A549 (cell line): Measurements from ENCODE around the gene RBM47. TPM values are rescaled to one million over a fixed set of nuclear protein-coding genes. Genes with fewer than 3 reads are reported as not detected.
"Not testable (repeated sequence)": the region's sequence is repeated elsewhere in the genome, so short reads cannot be mapped to it uniquely, and the experiment has no call there.

Experiments
- ATAC-seq, 2 experiments: fragments of 200-7000 bp in 1 of 2; fragments of >200 bp in 1 of 2; cut with Nextera tagmentation in 1 of 2; cut with Tn5 transposase in 1 of 2; 3 replicates each; pipeline versions ENCODE4 v1.8.0 to v1.9.1; 2018 to 2020; ENCODE audit warnings: mild to moderate bottlenecking in 1 of 2, moderate library complexity in 1 of 2
- CTCF ChIA-PET: fragments of 300-600 bp; sonication (Branson Sonifier 250); formaldehyde crosslinking; extraction: SDS; loops from one replicate; lab custom pipeline; 2021; ENCODE audit warnings: antibody characterized with exemption, inconsistent platforms; lab: Yijun Ruan, JAX
- POLR2A ChIA-PET: fragments of 350-600 bp; formaldehyde crosslinking; extraction: SDS; loops from one replicate; lab custom pipeline; 2021; ENCODE audit warnings: antibody characterized with exemption, inconsistent platforms; lab: Yijun Ruan, JAX
- DNase-seq, 2 experiments: peaks; one replicate each; pipeline versions ENCODE4 v3.0.0 to v3.0.0-alpha.2; 2011 to 2016; ENCODE audit warnings: low read depth in 1 of 2, low spot score in 1 of 2
- FAIRE-seq: peaks from 2 replicates; lab custom pipeline; 2011; peaks lifted over from hg19 to GRCh38; lab: Jason Lieb, UNC
- H3K27ac ChIP-seq, 2 experiments: fragments of >200 bp; sonication (Bioruptor Twin); formaldehyde crosslinking; 3 replicates each; pipeline ENCODE4 v1.5.1; 2016 to 2017
- H3K4me1 ChIP-seq: fragments of >200 bp; sonication (Bioruptor Twin); formaldehyde crosslinking; 3 replicates; pipeline ENCODE4 v1.6.1; 2016
- H3K4me2 ChIP-seq: fragments of >200 bp; sonication (Bioruptor Twin); formaldehyde crosslinking; 3 replicates; pipeline ENCODE4 v1.6.1; 2016
- H3K4me3 ChIP-seq: fragments of >200 bp; sonication (Bioruptor Twin); formaldehyde crosslinking; 3 replicates; pipeline ENCODE4 v1.5.1; 2016
- H3K9me3 ChIP-seq: fragments of >200 bp; sonication (Bioruptor Twin); formaldehyde crosslinking; 3 replicates; pipeline ENCODE4 v1.6.1; 2016
- CEBPB ChIP-seq, 2 experiments: fragments of >200 bp in 1 of 2; sonication (Bioruptor Twin) in 1 of 2; formaldehyde crosslinking in 1 of 2; IDR thresholded peaks; 2 replicates each; pipeline ENCODE4 v1.6.1; 2012 to 2016
- CHD2 ChIP-seq: fragments of 150-350 bp; IDR thresholded peaks from 2 replicates; pipeline ENCODE4 v1.6.1; 2014; ENCODE audit warnings: low read length; ENCODE audit not compliant: partially characterized antibody
- CHD4 ChIP-seq: fragments of 200-600 bp; sonication (generic); IDR thresholded peaks from 2 replicates; pipeline ENCODE4 v1.6.1; 2016; ENCODE audit warnings: antibody characterized with exemption, mild to moderate bottlenecking, borderline replicate concordance
- EHMT2 ChIP-seq: fragments of 200-600 bp; sonication (generic); IDR thresholded peaks from 2 replicates; pipeline ENCODE4 v1.6.1; 2016; ENCODE audit warnings: antibody characterized with exemption, low read depth, mild to moderate bottlenecking, moderate library complexity
- EP300 ChIP-seq, 2 experiments: fragments of >200 bp; sonication (Bioruptor Twin); formaldehyde crosslinking; IDR thresholded peaks; 2 replicates in 1 of 2; 3 replicates in 1 of 2; pipeline ENCODE4 v1.6.1; 2016 to 2017
- ESRRA ChIP-seq: fragments of 150-350 bp; IDR thresholded peaks from 2 replicates; pipeline ENCODE4 v1.6.1; 2014; ENCODE audit warnings: mild to moderate bottlenecking, low read length, borderline replicate concordance
- FOSB ChIP-seq: fragments of 250-450 bp; sonication (Bioruptor Pico); IDR thresholded peaks from 2 replicates; pipeline ENCODE4 v1.5.0; 2020; ENCODE audit warnings: mild to moderate bottlenecking, moderate library complexity
- FOSL2 ChIP-seq, 2 experiments: fragments of 450-650 bp in 1 of 2; fragments of >200 bp in 1 of 2; sonication (Bioruptor Twin) in 1 of 2; formaldehyde crosslinking; IDR thresholded peaks; 2 replicates each; pipeline versions ENCODE4 v1.5.0 to v1.6.1; 2016 to 2020; ENCODE audit warnings: mild to moderate bottlenecking in 1 of 2, moderate library complexity in 1 of 2
- FOXS1 ChIP-seq: fragments of 250-450 bp; sonication (Bioruptor Pico); IDR thresholded peaks from 2 replicates; pipeline ENCODE4 v1.5.0; 2020; ENCODE audit warnings: mild to moderate bottlenecking, moderate library complexity
- HEYL ChIP-seq: fragments of 250-450 bp; sonication (Bioruptor Pico); IDR thresholded peaks from 2 replicates; pipeline ENCODE4 v1.8.0; 2021; ENCODE audit warnings: mild to moderate bottlenecking, moderate library complexity
- HMGXB4 ChIP-seq: fragments of 250-450 bp; sonication (Bioruptor Pico); IDR thresholded peaks from 2 replicates; pipeline ENCODE4 v1.5.0; 2021; ENCODE audit warnings: mild to moderate bottlenecking, moderate library complexity, borderline replicate concordance
- JUNB ChIP-seq: fragments of >200 bp; sonication (Bioruptor Twin); formaldehyde crosslinking; IDR thresholded peaks from 2 replicates; pipeline ENCODE4 v1.6.1; 2016
- KDM1A ChIP-seq: fragments of 200-600 bp; sonication (generic); IDR thresholded peaks from 2 replicates; pipeline ENCODE4 v1.6.1; 2016; ENCODE audit warnings: low read depth, mild to moderate bottlenecking
- MAFK ChIP-seq: fragments of 450-650 bp; IDR thresholded peaks from 2 replicates; pipeline ENCODE4 v1.6.1; 2014; ENCODE audit not compliant: partially characterized antibody
- MAX ChIP-seq: IDR thresholded peaks from 2 replicates; pipeline ENCODE4 v1.6.1; 2012
- MAZ ChIP-seq: fragments of 150-350 bp; IDR thresholded peaks from 2 replicates; pipeline ENCODE4 v1.6.1; 2014; ENCODE audit warnings: antibody characterized with exemption, low read depth, low read length, borderline replicate concordance
- NPAS2 ChIP-seq: fragments of 250-450 bp; sonication (Bioruptor Pico); IDR thresholded peaks from 2 replicates; pipeline ENCODE4 v1.8.0; 2022; ENCODE audit warnings: mild to moderate bottlenecking, moderate library complexity, borderline replicate concordance
- PHF8 ChIP-seq: fragments of 200-600 bp; sonication (generic); IDR thresholded peaks from 2 replicates; pipeline ENCODE4 v1.6.1; 2016; ENCODE audit warnings: low read depth, mild to moderate bottlenecking, antibody characterized with exemption, moderate library complexity, borderline replicate concordance
- POLR2A ChIP-seq: IDR thresholded peaks from 2 replicates; pipeline ENCODE4 v1.6.1; 2012; ENCODE audit warnings: mild to moderate bottlenecking, low read length
- POLR2AphosphoS2 ChIP-seq: conservative IDR thresholded peaks from 2 replicates; pipeline ENCODE4 v1.6.1; 2012; ENCODE audit warnings: low read length, improper control_type of control experiment, inconsistent platforms
- RARB ChIP-seq: fragments of 250-450 bp; sonication (Bioruptor Pico); IDR thresholded peaks from 2 replicates; pipeline ENCODE4 v1.8.0; 2021; ENCODE audit warnings: mild to moderate bottlenecking, moderate library complexity
- RFX5 ChIP-seq: fragments of 450-650 bp; IDR thresholded peaks from 2 replicates; pipeline ENCODE4 v1.7.1; 2014; ENCODE audit warnings: antibody characterized with exemption, mild to moderate bottlenecking, moderate library complexity
- SREBF2 ChIP-seq: fragments of 450-650 bp; IDR thresholded peaks from 2 replicates; pipeline ENCODE4 v1.6.1; 2014; ENCODE audit warnings: mild to moderate bottlenecking, moderate library complexity
- TFCP2L1 ChIP-seq: fragments of 250-450 bp; sonication (Bioruptor Pico); IDR thresholded peaks from 2 replicates; pipeline ENCODE4 v1.5.0; 2021; ENCODE audit warnings: mild to moderate bottlenecking
- ZFP36 ChIP-seq: fragments of 450-650 bp; IDR thresholded peaks from 2 replicates; pipeline ENCODE4 v1.6.1; 2014; ENCODE audit warnings: borderline replicate concordance; ENCODE audit not compliant: partially characterized antibody
- ZSCAN20 ChIP-seq: fragments of 250-450 bp; sonication (Bioruptor Pico); IDR thresholded peaks from 2 replicates; pipeline ENCODE4 v1.8.0; 2022; ENCODE audit warnings: mild to moderate bottlenecking, moderate library complexity
- WGBS: methylation state at CpG from one replicate; pipeline ENCODE4 v1.1.6; 2017; ENCODE audit errors: missing lambda C conversion rate; 5-methylcytosine and 5-hydroxymethylcytosine counted together
- polyA plus RNA-seq, 4 experiments: library from polyadenylated mRNA; depleted of rRNA in 3 of 4; stranded (reverse); fragments of >200 nt; fragmentation: RNase III in 1 of 4; extraction: RNeasy Plus Mini Kit Qiagen cat#74134 plus additional on column Dnase treatment in 1 of 4; gene quantifications; 2 replicates in 3 of 4; 3 replicates in 1 of 4; pipeline ENCODE4 v1.2.3, GENCODE V29; 2011 to 2017

The RBM47 gene
- polyA plus RNA-seq, 2 of the 4 experiments (the other 2 are of a cell fraction): 38.1 to 43.3 TPM

- ChIA-PET CTCF (no interaction called here), POLR2A (no interaction called here)
- Histone ChIP-seq H3K9me3 (no peaks in the 10 kb centered on the region), H3K4me3 (no peak overlapping the region), H3K4me1 (peaks cover 70% of the 10 kb centered on the region), H3K27ac (peak overlapping the region; percentile 65 to 81), H3K4me2 (peak overlapping the region; percentile 64)
- TF ChIP-seq ZSCAN20 (no peak), POLR2AphosphoS2 (no peak), HEYL (no peak), TFCP2L1 (no peak), KDM1A (no peak), CHD2 (no peak), FOXS1 (no peak), MAX (no peak), RFX5 (no peak), RARB (CRISPR knock-in tag) (no peak), CHD4 (no peak), MAZ (no peak), PHF8 (no peak)
- 22% methylated on average over 4 of the region's 4 CpGs for WGBS
- no peak for FAIRE-seq
- peak in 1 of 2 experiments; percentile 50 for DNase-seq
- peak in 1 of 2 experiments; percentile 57; a peak in 3 of 6 replicates for ATAC-seq
Observed at GRCh38 chr4:40448875-40449274, 180.8 kb downstream of the RBM47 start.

- CTCF ChIA-PET: interaction anchor here (0.9 to 1.6 kb wide), 3 partner anchors 121 to 391 kb away, joined by 3 to 6 read pairs (median 3); no protein-coding TSS in a partner anchor
- DNase-seq (peak in 1 of 2 experiments; percentile 36), FAIRE-seq (no peak), ATAC-seq (peak; percentile 76 to 77; a peak in 5 of 6 replicates)
- Histone ChIP-seq H3K27ac (peak overlapping the region; percentile 54 to 81), H3K4me1 (peaks cover 50% of the 10 kb centered on the region), H3K9me3 (no peaks in the 10 kb centered on the region), H3K4me3 (no peak overlapping the region), H3K4me2 (peak overlapping the region; percentile 64)
- POLR2A ChIA-PET: no interaction called here
- TF ChIP-seq CEBPB (IDR thresholded peaks at IDR 0.05) (no peak), ZFP36 (no peak), MAFK (no peak), CHD4 (no peak), POLR2A (no peak)
Observed at GRCh38 chr4:40446839-40447238, 182.8 kb downstream of the RBM47 start.

- H3K4me3 ChIP-seq; H3K9me3 ChIP-seq; POLR2A ChIA-PET; FAIRE-seq; TF ChIP-seq FOSL2 (IDR thresholded peaks at IDR 0.05): not testable (repeated sequence)
- ATAC-seq (peak in 1 of 2 experiments; percentile 49; a peak in 3 of 6 replicates), DNase-seq (peak in 1 of 2 experiments; percentile 33)
- CTCF ChIA-PET: interaction anchor here (0.9 to 1.6 kb wide), 3 partner anchors 121 to 390 kb away, joined by 3 to 6 read pairs (median 3); no protein-coding TSS in a partner anchor
- peaks cover 50% of the 10 kb centered on the region for H3K4me1 ChIP-seq
- H3K27ac ChIP-seq: peak overlapping the region; percentile 54 to 81
- peak overlapping the region; percentile 64 for H3K4me2 ChIP-seq
- 81% methylated on average over 2 of the region's 2 CpGs for WGBS
- peak; percentile 56; the same call in 1 of the 2 replicates for TF ChIP-seq FOSL2 (CRISPR knock-in tag; IDR thresholded peaks at IDR 0.05)
Observed at GRCh38 chr4:40446261-40446750, 183.4 kb downstream of the RBM47 start.

GRCh38 chr4:40445671-40446070 lies 184.0 kb downstream of the RBM47 start:
- WGBS: 39% methylated on average over 2 of the region's 2 CpGs
- peaks cover 50% of the 10 kb centered on the region for H3K4me1 ChIP-seq
- POLR2A ChIA-PET: no interaction called here
- TF ChIP-seq ZSCAN20 (no peak), HMGXB4 (no peak), ESRRA (no peak), EHMT2 (no peak), TFCP2L1 (no peak), FOSB (CRISPR knock-in tag) (no peak), MAZ (no peak), SREBF2 (no peak), JUNB (no peak), NPAS2 (CRISPR knock-in tag) (no peak), EP300 (IDR thresholded peaks at IDR 0.05) (no peak), CHD4 (no peak)

More at GRCh38 chr4:40445671-40446070, 184.0 kb downstream of the RBM47 start:
- Histone ChIP-seq H3K4me3 (no peak overlapping the region), H3K4me2 (peak overlapping the region; percentile 64), H3K27ac (peak overlapping the region; percentile 54 to 81; a peak in 5 of 6 replicates), H3K9me3 (no peaks in the 10 kb centered on the region)
- FAIRE-seq (no peak), ATAC-seq (no peak), DNase-seq (no peak)
- CTCF ChIA-PET: interaction anchor here (1.6 kb wide), 1 partner anchor 129 kb away, joined by 6 read pairs; no protein-coding TSS in a partner anchor
